ENCODE measurements around the gene SDHAF2.

SDHAF2 gene

GRCh38 chr11:61406067-61406466, 23.9 kb upstream of the SDHAF2 start:
- Histone ChIP-seq H3K4me1 (ENCODE audit: control insufficient read depth, insufficient read depth, low read length) (no peaks in the 10 kb centered on the region), H3K4me3 (ENCODE audit: low read depth, low read length) (no peak overlapping the region), H3K27ac (ENCODE audit: extremely low read depth, low read depth, low read length) (no peak overlapping the region), H3K9me3 (ENCODE audit: control insufficient read depth, insufficient read depth, low read depth, low read length) (no peaks in the 10 kb centered on the region), H3K36me3 (ENCODE audit: control insufficient read depth in 2 of 2, insufficient read depth in 1 of 2, low read length in 2 of 2) (peaks cover 24 to 93% of the 10 kb centered on the region in 2 experiments)
- ChIA-PET POLR2A (no interaction called here), CTCF (no interaction called here)
- no peak for TF ChIP-seq KLF16 (tag by site-specific recombination; IDR thresholded peaks at IDR 0.05)
- no peak for TF ChIP-seq KLF9 (tag by site-specific recombination; IDR thresholded peaks at IDR 0.05; ENCODE audit: low read depth)
- TF ChIP-seq SETDB1 (IDR thresholded peaks at IDR 0.05; ENCODE audit: insufficient read length, low read length): no peak
- no peak for TF ChIP-seq ZIC2 (tag by site-specific recombination; IDR thresholded peaks at IDR 0.05)
- no peak for TF ChIP-seq ZNF704 (tag by site-specific recombination; IDR thresholded peaks at IDR 0.05)

GRCh38 chr11:61406991-61407728, 22.8 kb upstream of the SDHAF2 start:
- CTCF ChIA-PET: no interaction called here
- TF ChIP-seq ZNF214 (tag by site-specific recombination; IDR thresholded peaks at IDR 0.05; ENCODE audit: borderline replicate concordance) (no peak), ZNF488 (tag by site-specific recombination; IDR thresholded peaks at IDR 0.05) (no peak), SCRT2 (tag by site-specific recombination; IDR thresholded peaks at IDR 0.05) (peak; percentile 66; the same call in 1 of the 2 replicates)

GRCh38 chr11:61411589-61411988, 18.3 kb upstream of the SDHAF2 start:
- no peak overlapping the region for H3K4me3 ChIP-seq (ENCODE audit: low read depth, low read length)
- no peak overlapping the region for H3K27ac ChIP-seq (ENCODE audit: extremely low read depth, low read depth, low read length)
- peaks cover 61 to 97% of the 10 kb centered on the region in 2 experiments for H3K36me3 ChIP-seq (ENCODE audit: control insufficient read depth in 2 of 2, insufficient read depth in 1 of 2, low read length in 2 of 2)
- ChIA-PET CTCF (interaction anchor here (0.7 to 0.8 kb wide), 2 partner anchors 26 to 216 kb away, joined by 3 to 5 read pairs; no protein-coding TSS in a partner anchor), POLR2A (no interaction called here)
- H3K4me1 ChIP-seq (ENCODE audit: control insufficient read depth, insufficient read depth, low read length): no peaks in the 10 kb centered on the region
- no peaks in the 10 kb centered on the region for H3K9me3 ChIP-seq (ENCODE audit: control insufficient read depth, insufficient read depth, low read depth, low read length)
- TF ChIP-seq KLF10 (tag by site-specific recombination; IDR thresholded peaks at IDR 0.05) (no peak), PBX3 (CRISPR knock-in tag; IDR thresholded peaks at IDR 0.05) (no peak), ZNF768 (tag by site-specific recombination; IDR thresholded peaks at IDR 0.05) (no peak), ZNF433 (tag by site-specific recombination; IDR thresholded peaks at IDR 0.05; ENCODE audit: low read depth) (no peak), ZNF571 (tag by site-specific recombination; IDR thresholded peaks at IDR 0.05) (no peak), PATZ1 (tag by site-specific recombination; IDR thresholded peaks at IDR 0.05) (no peak), KLF16 (tag by site-specific recombination; IDR thresholded peaks at IDR 0.05) (no peak), ZNF140 (tag by site-specific recombination; IDR thresholded peaks at IDR 0.05) (no peak), PRDM4 (tag by site-specific recombination; IDR thresholded peaks at IDR 0.05) (no peak), MYNN (tag by site-specific recombination; IDR thresholded peaks at IDR 0.05; ENCODE audit: borderline replicate concordance) (no peak), ZBTB8A (tag by site-specific recombination; IDR thresholded peaks at IDR 0.05) (no peak), ZBTB49 (tag by site-specific recombination; IDR thresholded peaks at IDR 0.05; ENCODE audit: low read depth) (no peak), ZBTB7A (tag by site-specific recombination; IDR thresholded peaks at IDR 0.05; ENCODE audit: low read depth) (no peak)

More at GRCh38 chr11:61406991-61407728, 22.8 kb upstream of the SDHAF2 start:
- Histone ChIP-seq H3K9me3 (ENCODE audit: control insufficient read depth, insufficient read depth, low read depth, low read length) (no peaks in the 10 kb centered on the region), H3K27ac (ENCODE audit: extremely low read depth, low read depth, low read length) (no peak overlapping the region), H3K4me3 (ENCODE audit: low read depth, low read length) (no peak overlapping the region), H3K4me1 (ENCODE audit: control insufficient read depth, insufficient read depth, low read length) (no peaks in the 10 kb centered on the region), H3K36me3 (ENCODE audit: control insufficient read depth in 2 of 2, insufficient read depth in 1 of 2, low read length in 2 of 2) (peaks cover 33 to 94% of the 10 kb centered on the region in 2 experiments)
- POLR2A ChIA-PET: interaction anchor here (1.1 kb wide), 1 partner anchor 41 kb away, joined by 3 read pairs; no protein-coding TSS in a partner anchor

Measured in HEK293 (cell line).